Medulla oblongata (tissue), 1 donor: Measurements from ENCODE around the gene SCGB1A1.
A peak's percentile ranks its signal among the peaks of the same experiment; 100 is the strongest.

Source experiments
- DNase-seq: peaks from one replicate; pipeline ENCODE4 v3.0.0-alpha.2; 2015; ENCODE audit errors: extremely low spot score

Gene SCGB1A1

DNA sequence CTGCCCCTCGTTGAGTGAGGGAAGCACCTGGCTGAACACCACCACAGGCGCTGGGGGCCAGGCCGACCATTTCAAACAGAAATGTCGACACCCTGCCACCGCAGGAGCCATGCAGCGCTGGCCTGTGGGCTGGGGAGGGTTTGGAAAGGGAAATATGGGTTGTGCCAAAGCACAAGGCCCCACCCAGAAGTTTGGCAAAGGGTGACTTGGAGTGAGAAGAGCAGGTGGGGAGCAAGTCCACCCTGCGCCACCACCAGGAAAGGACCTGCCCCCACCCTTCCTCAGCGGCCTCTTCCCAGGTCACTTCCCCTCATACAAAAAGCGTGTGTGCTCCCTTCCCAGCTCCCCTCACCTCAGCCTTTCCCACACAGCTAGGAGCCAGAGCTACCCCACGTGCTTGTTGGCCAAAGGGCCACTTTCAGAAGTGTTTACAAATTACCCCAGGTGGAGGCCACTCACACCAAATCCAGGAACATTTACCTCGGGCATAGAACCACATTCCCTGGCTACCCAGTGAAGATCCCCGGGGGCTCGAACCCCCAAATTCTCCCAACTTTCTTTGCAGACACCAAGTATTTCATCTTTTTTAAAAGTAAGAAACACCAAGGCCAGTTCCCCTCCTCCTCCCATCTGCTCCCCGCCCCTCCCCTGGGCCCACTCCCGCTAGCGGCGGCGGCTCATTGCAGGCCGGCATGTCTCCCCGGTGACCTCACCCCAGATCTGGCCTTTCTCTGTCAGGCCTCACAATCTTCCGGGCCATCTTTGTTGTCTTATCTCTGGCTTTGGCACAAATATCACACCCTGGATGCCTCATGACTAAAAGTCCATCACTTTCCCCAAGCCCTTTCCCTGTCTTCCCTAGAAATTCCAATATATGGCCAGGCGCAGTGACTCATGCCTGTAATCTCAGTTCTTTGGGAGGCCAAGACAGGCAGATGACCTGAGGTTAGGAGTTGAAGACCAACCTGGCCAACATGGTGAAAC, 20.5 kb upstream of the SCGB1A1 start:
- DNase-seq, result no peak

- DNase-seq, result peak; percentile 39
Measured at GRCh38 chr11:62399172-62399877, 19.5 kb upstream of the SCGB1A1 start.

GRCh38 chr11:62399878-62400266, 19.0 kb upstream of the SCGB1A1 start:
- DNase-seq, result no peak

GRCh38 chr11:62400281-62400680, 18.6 kb upstream of the SCGB1A1 start:
- no peak for DNase-seq

DNA sequence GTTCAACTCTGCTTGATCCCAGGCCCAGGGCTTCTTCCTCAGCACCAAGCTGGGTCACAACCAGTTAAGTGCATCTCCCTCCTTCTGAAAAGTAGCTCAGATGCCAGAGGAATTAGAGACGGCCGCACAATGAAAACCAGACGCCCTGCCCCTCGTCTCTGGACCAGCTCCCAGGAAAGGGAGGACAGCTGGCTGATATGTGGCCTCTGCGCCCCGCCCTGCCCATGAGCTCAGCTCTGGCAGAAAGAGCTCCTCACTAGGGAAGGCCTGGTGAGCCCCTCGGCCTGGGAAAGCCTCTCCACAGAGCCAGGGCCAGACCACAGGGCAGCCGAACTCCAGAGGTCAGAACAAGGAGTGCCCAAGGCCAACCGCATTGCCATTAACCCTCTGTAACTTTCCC, 18.1 kb upstream of the SCGB1A1 start:
- DNase-seq, result peak; percentile 87

DNA sequence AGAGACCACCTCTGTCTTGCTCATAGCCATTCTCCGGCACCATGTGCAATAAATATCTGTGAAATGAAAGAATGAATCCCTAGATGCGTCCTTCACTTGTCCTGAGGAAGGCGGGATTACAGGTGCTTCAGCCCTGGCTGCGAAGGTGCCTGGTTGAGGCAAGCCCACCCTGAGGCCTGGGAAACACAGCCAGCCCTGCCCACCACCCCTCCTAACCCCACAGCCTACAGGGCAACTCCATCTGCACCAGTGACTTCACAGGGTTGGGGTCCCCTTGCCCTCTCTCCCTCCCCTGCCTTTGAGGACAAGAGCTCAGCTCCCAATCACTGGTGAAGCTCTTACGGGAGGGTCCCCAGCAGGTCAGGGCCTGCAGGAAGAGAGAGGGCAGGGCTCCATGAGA, 17.5 kb upstream of the SCGB1A1 start:
- no peak for DNase-seq

DNA sequence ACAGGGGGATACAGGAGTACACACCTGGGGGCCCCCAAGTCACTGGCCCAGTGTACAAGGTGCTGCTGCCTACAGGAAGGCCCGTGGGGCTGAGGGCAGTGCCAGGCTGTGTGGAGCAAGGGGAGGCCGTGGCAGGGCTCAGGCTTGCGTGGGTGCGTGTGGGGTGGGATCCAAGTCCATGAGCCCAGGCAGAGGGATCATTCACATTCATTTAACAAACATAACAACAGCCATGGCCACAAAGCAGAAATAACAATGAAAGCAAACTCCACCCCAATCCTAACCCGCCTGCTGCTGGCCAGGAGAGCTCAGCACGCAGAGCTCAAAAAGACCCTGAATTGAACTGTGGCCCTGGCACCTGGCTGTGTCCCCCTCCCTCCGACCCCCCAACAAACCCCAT, 17.0 kb upstream of the SCGB1A1 start:
- no peak for DNase-seq

GRCh38 chr11:62402226-62402959, 16.4 kb upstream of the SCGB1A1 start:
- peak; percentile 53 for DNase-seq

- no peak for DNase-seq
Measured at GRCh38 chr11:62402960-62403730, 15.7 kb upstream of the SCGB1A1 start.

- no peak for DNase-seq
Measured at GRCh38 chr11:62404435-62404834, 14.4 kb upstream of the SCGB1A1 start.

DNA sequence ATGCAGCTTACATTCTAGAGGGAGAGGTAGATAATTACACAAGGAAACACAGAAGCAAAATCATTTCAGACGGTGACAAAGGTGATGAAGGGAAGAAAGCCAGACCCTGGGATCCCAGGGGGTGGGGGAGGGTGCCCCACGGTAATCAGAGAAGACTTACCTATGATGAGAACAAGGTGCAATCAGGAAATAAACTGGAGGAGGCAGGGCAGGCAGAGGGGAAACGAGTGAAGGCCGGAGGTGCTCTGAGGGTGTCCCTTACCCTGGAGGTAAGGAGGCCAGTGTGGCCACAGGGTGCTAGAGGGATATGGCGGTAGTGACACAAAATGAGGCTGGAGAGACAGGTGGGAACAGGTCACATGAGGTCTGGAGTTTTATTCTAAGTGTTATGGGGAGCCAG, 13.9 kb upstream of the SCGB1A1 start:
- no peak for DNase-seq

- no peak for DNase-seq
Measured at GRCh38 chr11:62406034-62406433, 12.8 kb upstream of the SCGB1A1 start.

- no peak for DNase-seq
Measured at GRCh38 chr11:62409831-62410230, 9.0 kb upstream of the SCGB1A1 start.

- no peak for DNase-seq
Measured at GRCh38 chr11:62410972-62411371, 7.9 kb upstream of the SCGB1A1 start.

DNA sequence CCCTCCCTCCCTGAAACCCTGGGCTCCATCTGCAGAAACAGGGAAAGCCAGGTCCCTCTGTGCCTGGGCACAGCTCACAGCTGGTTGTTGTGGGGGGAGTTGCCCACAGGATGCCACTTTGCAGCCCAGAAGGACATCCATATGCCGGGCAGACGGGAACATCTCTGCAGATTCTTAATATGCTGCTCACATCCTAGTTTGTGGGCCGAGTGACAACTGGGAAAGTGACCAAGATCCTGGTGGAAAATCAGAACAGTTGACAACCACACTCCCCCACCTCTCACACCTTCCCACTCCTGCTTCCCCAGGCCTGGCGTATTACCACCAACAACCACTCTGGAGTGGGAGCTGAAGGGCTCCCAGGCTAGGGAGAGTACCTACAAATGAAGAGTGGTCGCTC, 7.3 kb upstream of the SCGB1A1 start:
- no peak for DNase-seq

- DNase-seq, result no peak
Measured at GRCh38 chr11:62413060-62413696, 5.7 kb upstream of the SCGB1A1 start.

- DNase-seq, result no peak
Measured at GRCh38 chr11:62416596-62416995, 2.2 kb upstream of the SCGB1A1 start.

- no peak for DNase-seq
Measured at GRCh38 chr11:62418136-62418535, 697 bp upstream of the SCGB1A1 start.

DNA sequence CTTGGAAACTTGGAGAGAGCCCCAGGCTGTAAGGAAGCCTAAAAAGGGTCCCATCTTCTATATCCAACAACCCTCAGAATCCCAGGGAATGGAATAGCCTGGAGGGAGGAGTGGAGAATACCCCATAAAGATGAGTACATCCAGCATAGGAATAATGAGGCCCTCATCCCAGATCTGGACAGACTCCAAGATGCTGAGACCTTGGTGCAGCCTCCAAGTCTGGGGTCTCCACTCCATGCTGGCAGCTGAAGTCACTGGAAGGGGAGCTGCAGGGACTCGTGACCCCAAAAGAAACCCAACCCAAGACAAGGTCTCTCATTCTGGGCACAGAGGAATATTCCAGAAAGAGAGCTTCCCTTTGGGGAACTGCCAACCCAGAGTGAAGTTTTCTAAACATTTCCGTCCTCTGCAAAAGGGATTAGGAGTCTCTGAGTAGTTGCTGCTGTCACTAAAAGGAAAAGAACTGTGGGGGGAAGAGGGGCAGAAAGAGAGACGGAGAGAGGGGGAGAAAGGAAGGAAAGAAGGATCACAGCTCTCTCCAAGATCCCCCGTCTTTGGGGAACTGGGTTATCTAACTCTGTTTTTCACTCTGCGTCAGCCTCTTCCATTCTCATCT, 589 bp downstream of the SCGB1A1 start:
- peak; percentile 76 for DNase-seq

DNA sequence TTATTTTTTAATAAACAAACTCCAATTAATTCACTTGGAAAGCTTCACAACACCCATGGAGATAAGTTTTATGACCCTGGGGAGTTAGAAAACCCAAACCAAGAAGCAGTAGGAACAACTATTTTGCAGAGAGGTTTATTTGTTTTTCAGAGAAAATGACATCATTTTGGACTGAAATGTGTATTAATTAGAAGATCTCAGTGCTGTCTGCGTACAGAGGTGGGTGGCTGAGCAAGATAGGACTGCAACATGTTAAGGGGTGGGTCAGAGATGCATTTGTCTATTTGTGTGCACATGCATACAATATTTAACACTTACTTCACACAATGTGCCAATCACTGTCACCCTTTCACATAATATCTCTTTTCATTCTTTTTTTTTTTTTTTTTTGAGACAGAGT, 1.1 kb downstream of the SCGB1A1 start:
- DNase-seq, result no peak

GRCh38 chr11:62420882-62421281, 2.0 kb downstream of the SCGB1A1 start:
- no peak for DNase-seq
